Body of pancreas (tissue), 4 donors: Measurements from ENCODE around the gene MXI1. TPM values are rescaled to one million over a fixed set of nuclear protein-coding genes. Genes with fewer than 3 reads are reported as not detected.

Experiments used
- ATAC-seq: fragments of 150-250 bp; one replicate; pipeline ENCODE4 v1.9.1; 2016
- DNase-seq, 4 donors: peaks; one replicate each; pipeline ENCODE4 v3.0.0-alpha.2; 2019
- H3K27ac ChIP-seq, 4 donors: fragments of 200-600 bp; sonication (generic); 1 replicate in 3 of 4; 2 replicates in 1 of 4; pipeline versions ENCODE4 v1.5.1 to v1.6.1; 2016 to 2019; ENCODE audit warnings: mild to moderate bottlenecking in 1 of 4, mixed read lengths in 1 of 4, moderate library complexity in 1 of 4
- H3K27me3 ChIP-seq, 2 donors: fragments of 200-600 bp; sonication (generic); one replicate each; pipeline ENCODE4 v1.6.0; 2016; ENCODE audit warnings: mild to moderate bottlenecking in 1 of 2
- H3K36me3 ChIP-seq, 2 donors: fragments of 200-600 bp; sonication (generic); replicated peaks in 1 of 2; 2 replicates each; pipeline ENCODE4 v1.5.1; 2016; ENCODE audit warnings: low read depth in 2 of 2; ENCODE audit not compliant: insufficient read depth in 1 of 2
- H3K4me1 ChIP-seq: fragments of 200-600 bp; sonication (generic); one replicate; pipeline ENCODE4 v1.6.0; 2016
- H3K4me3 ChIP-seq, 2 donors: fragments of 200-600 bp; sonication (generic); 1 replicate in 1 of 2; 2 replicates in 1 of 2; pipeline ENCODE4 v1.5.1; 2016 to 2019
- H3K9me3 ChIP-seq, 3 donors: fragments of 200-600 bp; sonication (generic); 1 replicate in 2 of 3; 2 replicates in 1 of 3; pipeline ENCODE4 v1.5.1; 2016
- POLR2A ChIP-seq, 3 donors: fragments of 450-650 bp; IDR thresholded peaks; one replicate each; pipeline ENCODE4 v1.6.1; 2016; ENCODE audit warnings: antibody characterized with exemption in 3 of 3, mild to moderate bottlenecking in 2 of 3
- WGBS, 2 donors: methylation state at CpG; one replicate each; pipeline ENCODE4 v1.1.5; 2017; 5-methylcytosine and 5-hydroxymethylcytosine counted together
- intact Hi-C: fragments of 100-400 bp; cut with DNase I; formaldehyde crosslinking; loops from one replicate; pipeline ENCODE4 v1.15.1; 2023
- total RNA-seq, 2 donors: library from RNA; depleted of rRNA; stranded (reverse); fragments of >200 nt; gene quantifications; one replicate each; pipeline ENCODE4 v1.1.0, GENCODE V29; 2016
- TF ChIP-seq, protein P1 (sequence below), 7 experiments: fragments of 450-650 bp in 4 of 7; fragments of 200-600 bp in 3 of 7; sonication (generic) in 3 of 7; IDR thresholded peaks; one replicate each; pipeline ENCODE4 v1.5.1; 2016 to 2019; ENCODE audit warnings: antibody characterized with exemption in 7 of 7

Gene MXI1
- total RNA-seq, 2 donors from 2014 or later: 14.8 to 24.1 TPM

DNA sequence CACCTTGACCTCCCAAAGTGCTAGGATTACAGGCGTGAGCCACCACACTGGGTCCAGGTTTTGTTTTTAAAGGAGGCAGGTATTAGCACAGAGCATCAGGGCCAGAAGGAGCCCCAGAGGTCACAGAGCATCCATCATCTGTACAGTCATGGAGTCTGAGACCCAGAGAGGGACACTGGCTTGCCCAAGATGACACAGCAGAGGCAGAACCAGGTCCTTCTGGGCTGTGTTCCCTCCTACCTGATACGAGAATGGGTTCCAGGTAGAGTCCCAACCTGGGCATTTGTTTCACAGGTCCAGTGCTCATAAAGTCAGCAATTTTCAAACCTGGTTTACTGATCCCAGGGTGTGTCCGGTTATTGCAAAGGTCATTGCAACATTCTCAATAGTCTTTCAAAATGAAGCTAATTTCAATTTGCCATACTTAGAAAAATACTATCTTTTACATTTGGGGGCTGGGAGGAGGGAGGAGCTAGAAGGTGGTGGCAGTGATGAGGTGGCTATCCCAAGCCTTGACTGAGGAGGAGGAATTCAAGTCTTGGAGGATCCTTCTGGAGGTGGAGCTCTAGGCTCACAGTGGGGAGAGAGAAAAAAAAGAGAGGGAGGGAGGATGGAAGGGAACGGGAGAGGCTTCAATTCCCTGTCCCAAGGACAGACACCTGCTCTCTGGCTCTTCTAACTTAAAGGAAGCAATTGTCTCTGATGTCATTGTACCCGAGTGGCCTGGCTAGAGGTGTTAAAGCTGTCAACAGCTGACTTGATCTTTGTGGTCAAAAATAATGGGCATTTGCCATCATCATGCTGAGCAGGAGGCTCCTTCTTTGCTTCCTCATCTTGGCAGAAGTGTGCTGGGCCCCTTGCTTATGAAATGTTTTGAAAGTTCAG is 8.1 kb downstream of the MXI1 start:
- Histone ChIP-seq H3K4me1 (peaks cover 76% of the 10 kb centered on the region), H3K27me3 (no peaks in the 10 kb centered on the region), H3K36me3 (no peaks in the 10 kb centered on the region), H3K27ac (peak overlapping the region in 3 of 4 donors; percentile 15 to 46 (median 17)), H3K9me3 (no peaks in the 10 kb centered on the region), H3K4me3 (no peak overlapping the region)
- TF ChIP-seq, protein P1, sequence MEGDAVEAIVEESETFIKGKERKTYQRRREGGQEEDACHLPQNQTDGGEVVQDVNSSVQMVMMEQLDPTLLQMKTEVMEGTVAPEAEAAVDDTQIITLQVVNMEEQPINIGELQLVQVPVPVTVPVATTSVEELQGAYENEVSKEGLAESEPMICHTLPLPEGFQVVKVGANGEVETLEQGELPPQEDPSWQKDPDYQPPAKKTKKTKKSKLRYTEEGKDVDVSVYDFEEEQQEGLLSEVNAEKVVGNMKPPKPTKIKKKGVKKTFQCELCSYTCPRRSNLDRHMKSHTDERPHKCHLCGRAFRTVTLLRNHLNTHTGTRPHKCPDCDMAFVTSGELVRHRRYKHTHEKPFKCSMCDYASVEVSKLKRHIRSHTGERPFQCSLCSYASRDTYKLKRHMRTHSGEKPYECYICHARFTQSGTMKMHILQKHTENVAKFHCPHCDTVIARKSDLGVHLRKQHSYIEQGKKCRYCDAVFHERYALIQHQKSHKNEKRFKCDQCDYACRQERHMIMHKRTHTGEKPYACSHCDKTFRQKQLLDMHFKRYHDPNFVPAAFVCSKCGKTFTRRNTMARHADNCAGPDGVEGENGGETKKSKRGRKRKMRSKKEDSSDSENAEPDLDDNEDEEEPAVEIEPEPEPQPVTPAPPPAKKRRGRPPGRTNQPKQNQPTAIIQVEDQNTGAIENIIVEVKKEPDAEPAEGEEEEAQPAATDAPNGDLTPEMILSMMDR (IDR thresholded peaks at IDR 0.05): no peak
- TF ChIP-seq POLR2A (IDR thresholded peaks at IDR 0.05): no peak
- intact Hi-C loops: no loop called here
- 55 to 60% methylated on average over 4 to 5 of the region's 5 CpGs for WGBS, 2 donors
- DNase-seq (no peak), ATAC-seq (no peak)

DNA sequence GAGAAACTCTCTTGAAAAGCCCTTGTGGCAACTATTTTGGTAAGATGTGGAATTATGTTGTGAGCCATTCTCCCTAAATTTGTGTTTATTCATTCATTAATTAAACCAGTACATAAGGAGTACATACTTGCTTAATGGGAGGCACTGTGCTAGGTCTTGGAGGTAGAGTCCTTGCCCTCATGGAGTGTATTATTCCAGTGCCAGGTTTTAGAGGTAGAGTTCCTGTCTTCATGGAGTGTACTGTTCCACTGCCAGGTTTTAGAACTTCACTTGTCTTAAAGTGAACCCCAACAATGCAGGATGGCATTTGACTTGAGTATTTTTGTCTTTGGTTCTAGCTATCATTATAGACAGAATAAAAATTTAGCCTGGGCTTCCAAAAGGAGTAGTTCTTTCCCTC is 8.8 kb downstream of the MXI1 start:
- Histone ChIP-seq H3K4me1 (peaks cover 83% of the 10 kb centered on the region), H3K36me3 (no peaks in the 10 kb centered on the region), H3K4me3 (no peak overlapping the region), H3K9me3 (no peaks in the 10 kb centered on the region), H3K27ac (peak overlapping the region in 3 of 4 donors; percentile 15 to 46 (median 17)), H3K27me3 (no peaks in the 10 kb centered on the region)
- DNase-seq (no peak), ATAC-seq (peak; percentile 23)
- intact Hi-C loops: no loop called here
- TF ChIP-seq POLR2A (IDR thresholded peaks at IDR 0.05): no peak
- TF ChIP-seq, protein P1 (IDR thresholded peaks at IDR 0.05): no peak

DNA sequence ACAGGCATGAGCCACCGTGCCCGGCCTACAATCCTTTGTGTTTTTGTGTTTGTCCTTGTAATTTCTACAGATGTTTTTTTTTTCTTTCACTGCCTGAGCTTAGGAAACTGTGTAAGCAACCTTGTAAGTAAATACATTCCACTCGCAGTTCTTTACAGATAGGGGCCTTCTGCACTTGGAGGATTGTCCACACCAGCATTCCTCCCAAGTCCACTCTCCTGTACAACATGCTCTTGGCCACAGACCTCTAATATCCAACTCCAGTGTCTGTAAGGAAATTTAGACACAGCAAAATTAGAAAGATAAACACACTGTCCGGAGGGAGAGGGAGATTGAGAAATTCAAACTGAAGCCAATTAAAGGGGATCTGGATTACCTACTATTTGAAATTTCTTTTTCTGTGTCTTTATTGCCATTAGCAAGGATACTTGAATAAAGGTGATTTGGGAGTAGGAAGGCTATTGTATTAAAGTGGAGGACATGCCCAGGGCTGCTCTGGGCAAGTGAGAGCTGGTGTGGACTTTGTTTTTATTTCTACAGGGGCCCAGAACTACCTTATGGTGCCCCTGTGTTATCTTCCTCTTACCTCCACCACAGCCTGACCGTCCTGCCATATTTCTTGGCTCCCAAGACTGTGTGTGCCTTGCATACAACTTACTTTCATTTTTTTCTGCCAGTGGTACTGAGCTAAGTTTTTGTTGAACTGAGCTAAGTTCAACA is 9.7 kb downstream of the MXI1 start:
- no peaks in the 10 kb centered on the region for H3K9me3 ChIP-seq
- peaks cover 84% of the 10 kb centered on the region for H3K4me1 ChIP-seq
- WGBS, 2 donors: 25 to 36% methylated on average over 5 of the region's 5 CpGs
- no peak overlapping the region for H3K4me3 ChIP-seq
- intact Hi-C loops: no loop called here
- DNase-seq (no peak), ATAC-seq (no peak)
- H3K27ac ChIP-seq: peak overlapping the region in 3 of 4 donors; percentile 42 to 55 (median 46)
- no peaks in the 10 kb centered on the region for H3K27me3 ChIP-seq
- TF ChIP-seq POLR2A (IDR thresholded peaks at IDR 0.05): no peak
- TF ChIP-seq, protein P1 (IDR thresholded peaks at IDR 0.05): no peak
- H3K36me3 ChIP-seq: no peaks in the 10 kb centered on the region

DNA sequence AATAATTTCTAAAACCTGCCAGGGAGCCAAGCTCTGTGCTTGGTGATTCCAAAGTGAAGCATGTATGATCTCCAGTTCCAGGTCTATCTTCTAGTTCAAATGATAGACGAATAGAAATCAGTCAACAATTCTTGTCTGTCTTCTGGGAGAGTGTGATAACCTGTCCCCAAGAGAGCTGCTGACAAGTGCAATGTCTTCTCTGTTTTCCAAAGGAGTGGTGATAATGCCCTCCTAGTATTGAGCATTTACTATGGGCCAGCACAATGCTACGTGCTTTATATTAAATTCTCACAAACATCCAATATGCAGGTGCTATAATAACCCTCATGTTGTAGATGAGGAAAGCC is 10.2 kb downstream of the MXI1 start:
- no peak overlapping the region for H3K4me3 ChIP-seq
- intact Hi-C loops: no loop called here
- ATAC-seq (no peak), DNase-seq (no peak)
- H3K9me3 ChIP-seq: no peaks in the 10 kb centered on the region
- TF ChIP-seq POLR2A (IDR thresholded peaks at IDR 0.05): no peak
- TF ChIP-seq, protein P1 (IDR thresholded peaks at IDR 0.05): no peak
- no peaks in the 10 kb centered on the region for H3K27me3 ChIP-seq
- WGBS, 2 donors: 65 to 70% methylated on average over 2 of the region's 2 CpGs
- peaks cover 82% of the 10 kb centered on the region for H3K4me1 ChIP-seq
- peak overlapping the region in 2 of 4 donors; percentile 42 to 46 for H3K27ac ChIP-seq
- no peaks in the 10 kb centered on the region for H3K36me3 ChIP-seq
